GM21447 (cell line): ENCODE results near the gene SMAD9.
"Not testable (repeated sequence)": the region's sequence is repeated elsewhere in the genome, so short reads cannot be mapped to it uniquely, and the experiment has no call there.

ENCODE experiments used
- ATAC-seq: cut with Tn5 transposase; IDR thresholded peaks from one replicate; pipeline ENCODE4 v1.9.1; 2021; ENCODE audit not compliant: unreplicated experiment

Gene SMAD9

DNA sequence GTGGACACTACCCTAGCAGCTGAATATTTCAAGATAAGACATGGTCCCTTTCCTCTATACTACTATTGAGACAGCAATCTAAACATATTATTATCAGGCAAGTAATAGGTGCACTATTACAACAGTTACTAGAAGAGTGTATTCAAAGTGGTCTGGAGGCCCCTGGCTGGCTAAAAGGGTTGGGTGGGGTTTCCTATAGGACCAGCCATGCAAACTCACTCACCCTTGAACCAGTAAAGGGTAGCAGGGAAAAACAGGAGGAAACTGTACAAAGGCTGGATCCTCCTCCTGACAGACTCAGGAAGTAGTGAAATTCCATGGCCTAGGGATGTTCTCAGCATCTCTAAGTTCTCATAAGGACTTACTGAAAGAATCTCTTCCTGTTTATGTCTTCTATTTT, 7.7 kb downstream of the SMAD9 start:
- ATAC-seq: no peak

DNA sequence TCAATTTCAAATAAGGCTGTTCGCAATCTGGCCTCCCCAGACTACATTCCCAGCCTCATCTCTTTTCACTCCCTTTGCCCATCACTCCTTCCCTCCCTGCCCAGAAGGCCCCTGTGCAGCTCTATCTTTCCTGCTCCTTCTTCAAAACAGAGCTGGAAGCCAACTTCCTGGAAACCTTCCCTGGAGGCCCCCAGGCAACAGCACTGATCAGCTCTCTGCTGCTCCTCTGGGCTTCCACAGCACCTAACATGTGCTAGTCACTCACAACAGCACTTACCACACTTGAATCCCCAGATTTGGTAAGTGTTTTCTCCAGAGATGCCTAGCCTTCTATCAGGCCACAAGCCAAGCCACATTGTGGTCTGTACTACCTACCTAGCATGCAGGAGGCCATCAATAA, 9.5 kb downstream of the SMAD9 start:
- ATAC-seq: no peak

- no peak for ATAC-seq
These were observed 12.2 kb downstream of the SMAD9 start for GRCh38 chr13:36907821-36908220.

DNA sequence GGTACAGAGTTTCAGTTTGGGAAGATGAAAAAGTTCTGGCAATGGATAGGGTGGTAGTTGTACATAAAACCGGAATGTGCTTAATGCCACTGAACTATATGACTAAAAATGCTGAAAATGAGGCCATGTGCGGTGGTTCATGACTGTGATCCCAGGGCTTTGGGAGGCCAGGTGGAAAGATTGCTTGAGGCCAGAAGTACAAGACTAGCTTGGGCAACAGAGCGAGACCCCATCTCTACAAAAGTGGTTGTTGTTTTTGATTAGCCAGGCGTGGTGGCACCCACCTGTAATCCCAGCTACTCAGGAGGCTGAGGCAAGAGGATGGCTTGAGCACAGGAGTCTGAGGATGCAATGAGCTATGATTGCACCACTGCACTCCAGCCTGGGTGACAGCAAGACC, 12.8 kb downstream of the SMAD9 start:
- ATAC-seq: no peak

DNA sequence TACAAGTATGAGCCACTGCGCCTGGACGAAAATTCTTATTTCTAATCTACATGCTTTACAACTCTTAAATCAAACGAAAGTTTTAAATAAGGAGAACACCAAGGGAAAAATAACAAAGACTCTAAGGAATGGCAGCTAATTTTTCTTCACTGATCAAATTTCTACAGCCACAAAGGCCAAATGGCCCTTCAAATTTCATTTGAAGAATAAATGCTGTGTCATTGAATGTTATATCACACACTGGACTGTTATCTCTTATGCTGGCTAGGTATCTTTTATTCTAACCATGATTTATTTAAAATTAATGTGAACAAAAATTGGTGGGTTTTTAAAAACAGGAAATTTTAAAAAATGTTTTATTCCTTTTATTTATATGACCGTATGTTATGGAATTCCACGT, 14.1 kb downstream of the SMAD9 start:
- no peak for ATAC-seq

- ATAC-seq: no peak
These were observed 16.0 kb downstream of the SMAD9 start for GRCh38 chr13:36903925-36904595.

DNA sequence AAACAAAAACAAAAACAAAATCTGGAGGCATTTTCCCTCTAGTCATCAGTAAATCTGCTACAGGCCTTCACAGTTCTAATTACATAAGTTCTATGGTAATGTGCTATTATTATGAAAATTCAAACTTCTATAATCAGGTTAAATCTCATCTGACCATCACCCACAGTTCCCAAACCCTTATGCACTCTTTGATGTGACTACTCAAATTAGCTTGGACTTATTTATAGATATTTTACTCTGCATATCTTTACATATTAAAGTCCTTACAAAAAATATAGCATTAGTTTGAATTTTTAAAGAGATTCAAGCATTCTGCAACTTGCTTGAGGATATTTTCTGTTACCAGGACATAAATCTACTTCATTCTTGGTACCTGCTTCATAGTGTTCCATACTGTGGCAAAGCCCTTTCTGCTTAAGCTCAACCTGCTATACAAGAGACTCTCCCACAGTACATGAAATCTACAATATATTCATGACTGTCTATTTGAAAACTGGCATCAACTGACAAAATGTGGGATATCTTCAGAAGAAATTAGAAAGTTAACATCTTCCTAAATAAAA, 22.9 kb downstream of the SMAD9 start:
- ATAC-seq: no peak

GRCh38 chr13:36891752-36892151, 28.3 kb downstream of the SMAD9 start:
- ATAC-seq: no peak

- no peak for ATAC-seq
These were observed 31.4 kb downstream of the SMAD9 start for GRCh38 chr13:36888645-36889044.

GRCh38 chr13:36887758-36888521, 32.1 kb downstream of the SMAD9 start:
- ATAC-seq: no peak

- ATAC-seq: no peak
These were observed 34.1 kb downstream of the SMAD9 start for GRCh38 chr13:36885901-36886300.

- ATAC-seq: no peak
These were observed 35.8 kb downstream of the SMAD9 start for GRCh38 chr13:36884235-36884634.

- no peak for ATAC-seq
These were observed 36.2 kb downstream of the SMAD9 start for GRCh38 chr13:36883824-36884223.

DNA sequence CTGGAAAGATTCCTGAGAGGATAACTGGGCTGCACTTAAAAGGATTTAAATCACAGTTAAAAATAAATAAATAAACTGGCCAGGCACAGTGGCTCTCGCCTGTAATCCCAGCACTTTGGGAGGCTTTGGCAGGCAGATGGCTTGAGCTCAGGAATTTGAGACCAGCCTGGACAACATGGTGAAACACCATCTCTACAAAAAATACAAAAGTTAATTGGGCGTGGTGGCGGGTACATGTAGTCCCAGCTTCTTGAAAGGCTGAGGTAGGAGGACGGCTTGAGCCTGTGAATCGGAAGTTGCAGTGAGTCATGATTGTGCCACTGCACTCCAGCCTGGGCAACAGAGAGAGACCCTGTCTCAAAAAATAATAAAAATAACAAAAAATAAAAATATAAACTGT, 36.6 kb downstream of the SMAD9 start:
- ATAC-seq: not testable (repeated sequence)

GRCh38 chr13:36882829-36883390, 37.1 kb downstream of the SMAD9 start:
- no peak for ATAC-seq

DNA sequence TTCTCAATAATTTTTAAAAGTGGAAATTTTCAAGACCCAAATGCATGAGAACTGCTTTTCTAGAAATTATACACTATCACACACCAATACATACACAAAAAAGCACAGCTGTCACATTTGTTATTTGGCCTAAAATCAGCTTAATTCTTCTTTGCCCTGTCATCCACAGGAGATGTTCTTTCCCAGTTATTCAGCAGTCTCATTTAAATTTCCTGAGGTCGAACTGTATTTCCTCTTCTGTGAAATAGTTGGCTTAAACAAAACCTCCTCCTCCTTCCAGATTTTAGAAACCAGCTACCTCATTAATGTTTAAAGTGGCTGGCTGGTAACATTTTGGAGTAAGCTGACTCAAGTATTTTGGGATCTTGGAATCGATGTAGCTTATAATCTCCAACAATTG, 39.1 kb downstream of the SMAD9 start:
- ATAC-seq: no peak

- no peak for ATAC-seq
These were observed 40.7 kb downstream of the SMAD9 start for GRCh38 chr13:36879218-36879938.

- ATAC-seq: no peak
These were observed 44.1 kb downstream of the SMAD9 start for GRCh38 chr13:36875961-36876360.

GRCh38 chr13:36875431-36875830, 44.6 kb downstream of the SMAD9 start:
- no peak for ATAC-seq

GRCh38 chr13:36872621-36873020, 47.4 kb downstream of the SMAD9 start:
- ATAC-seq: no peak

DNA sequence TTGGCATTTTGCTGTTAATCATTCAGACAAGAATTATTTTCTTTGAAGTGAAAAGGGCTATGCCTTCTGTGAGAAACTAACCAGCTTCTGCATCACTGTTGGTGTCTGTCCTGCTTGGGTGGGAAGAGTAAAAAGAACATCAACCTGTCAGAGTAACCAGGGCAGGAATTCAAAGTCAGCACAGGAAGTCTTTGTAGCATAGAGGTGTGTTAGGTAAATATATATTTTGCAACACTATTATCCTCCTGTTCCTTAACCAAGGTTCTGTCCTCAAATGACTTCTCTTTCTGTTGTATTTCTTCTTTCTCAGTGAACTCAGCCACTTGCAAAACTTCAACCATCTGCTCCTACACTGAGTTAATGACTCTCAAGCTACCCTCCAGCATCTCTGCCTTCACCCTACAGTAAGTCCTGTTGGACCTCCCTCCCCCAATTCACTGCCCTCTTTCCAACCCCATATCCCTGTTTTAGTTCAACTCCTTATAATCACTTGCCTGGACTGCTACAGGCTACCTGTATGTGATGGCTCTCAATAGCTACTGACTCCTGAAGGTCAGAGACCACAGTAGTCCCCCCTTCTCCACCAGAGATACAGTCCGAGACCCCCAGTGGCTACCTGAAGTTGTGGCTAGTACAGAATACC, 49.9 kb downstream of the SMAD9 start:
- ATAC-seq: no peak
